Mononuclear cell (primary cell): ENCODE measurements around the gene ZNF304. TPM values are rescaled to one million over a fixed set of nuclear protein-coding genes. Genes with fewer than 3 reads are reported as not detected.

Source experiments
- H3K27me3 ChIP-seq: 2 replicates; pipeline ENCODE4 v1.6.0; 2011; ENCODE audit warnings: low read length, control low read depth; ENCODE audit not compliant: insufficient read depth
- H3K4me1 ChIP-seq: 2 replicates; pipeline ENCODE4 v1.5.1; 2011; ENCODE audit warnings: mild to moderate bottlenecking, low read length, control low read depth; ENCODE audit not compliant: insufficient read depth
- H3K4me3 ChIP-seq: 2 replicates; pipeline ENCODE4 v1.5.1; 2011; ENCODE audit warnings: mild to moderate bottlenecking, low read length, moderate library complexity
- H3K9me3 ChIP-seq: 2 replicates; pipeline ENCODE4 v1.5.1; 2011; ENCODE audit warnings: low read depth, mild to moderate bottlenecking, control low read depth, low read length
- total RNA-seq: library from RNA; depleted of rRNA; stranded (reverse); fragments of >200 nt; gene quantifications from one replicate; pipeline ENCODE4 v1.2.3, GENCODE V29; 2012

Gene ZNF304
- total RNA-seq, result 4.5 TPM

- Histone ChIP-seq H3K9me3 (peaks cover 8% of the 10 kb centered on the region), H3K27me3 (peaks cover 3% of the 10 kb centered on the region), H3K4me1 (peaks cover 16% of the 10 kb centered on the region), H3K4me3 (peak within 1 kb of the TSS; percentile 69)
Measured at GRCh38 chr19:57350877-57351805, at the start of gene ZNF304. ZNF304 (plus strand) TSS chr19:57351271; CDS start chr19:57351665, 394 bp downstream.

GRCh38 chr19:57302020-57302465, 49.0 kb upstream of the ZNF304 start:
- no peak overlapping the region for H3K4me3 ChIP-seq
- no peaks in the 10 kb centered on the region for H3K27me3 ChIP-seq
- H3K9me3 ChIP-seq, result no peaks in the 10 kb centered on the region
- no peaks in the 10 kb centered on the region for H3K4me1 ChIP-seq

- Histone ChIP-seq H3K9me3 (no peaks in the 10 kb centered on the region), H3K4me1 (no peaks in the 10 kb centered on the region), H3K4me3 (no peak overlapping the region), H3K27me3 (no peaks in the 10 kb centered on the region)
Measured at GRCh38 chr19:57302727-57303401, 48.2 kb upstream of the ZNF304 start.

DNA sequence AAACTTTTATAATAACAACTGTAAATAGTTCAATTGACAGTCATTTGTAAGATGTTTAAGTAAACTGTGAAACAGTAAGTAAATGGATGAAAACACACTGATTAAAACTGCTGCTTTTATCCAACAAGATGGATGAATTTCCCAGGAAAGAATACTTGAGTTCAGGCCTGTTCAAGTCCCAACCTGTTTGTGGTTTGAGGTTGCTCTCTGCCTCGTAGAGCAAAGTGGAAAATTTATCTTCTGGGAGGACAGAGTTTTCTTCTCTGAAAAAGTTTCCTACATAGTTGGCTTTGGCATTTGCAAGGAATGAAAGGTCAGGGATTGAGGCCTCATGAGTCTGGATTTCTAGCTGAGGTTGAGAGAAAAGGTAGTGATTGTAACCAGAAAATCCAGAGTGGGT, 46.0 kb upstream of the ZNF304 start:
- H3K4me1 ChIP-seq, result no peaks in the 10 kb centered on the region
- H3K4me3 ChIP-seq, result no peak overlapping the region
- no peaks in the 10 kb centered on the region for H3K9me3 ChIP-seq
- no peaks in the 10 kb centered on the region for H3K27me3 ChIP-seq

DNA sequence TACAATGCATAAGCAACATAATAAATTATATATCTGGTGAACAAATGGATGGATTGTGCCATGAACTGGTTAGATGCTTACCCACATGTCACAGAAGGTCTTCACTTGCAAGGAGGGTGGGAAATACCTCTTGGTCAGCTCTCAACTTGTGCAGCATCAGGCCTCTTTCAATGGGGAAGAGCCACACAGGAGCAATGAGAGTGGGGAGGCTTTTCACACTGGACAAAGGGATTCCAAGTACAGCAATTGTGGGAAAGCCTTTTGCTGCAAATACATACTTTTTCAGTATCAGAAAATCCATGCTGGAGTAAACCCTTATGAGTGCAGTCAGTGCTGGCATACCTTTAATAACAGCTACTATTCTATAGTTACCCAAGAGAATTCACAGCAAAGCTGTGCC, 42.6 kb upstream of the ZNF304 start:
- Histone ChIP-seq H3K4me3 (no peak overlapping the region), H3K27me3 (no peaks in the 10 kb centered on the region), H3K4me1 (no peaks in the 10 kb centered on the region), H3K9me3 (no peaks in the 10 kb centered on the region)

- Histone ChIP-seq H3K9me3 (no peaks in the 10 kb centered on the region), H3K4me1 (no peaks in the 10 kb centered on the region), H3K27me3 (peaks cover 12% of the 10 kb centered on the region), H3K4me3 (no peak overlapping the region)
Measured at GRCh38 chr19:57310792-57311191, 40.3 kb upstream of the ZNF304 start.

DNA sequence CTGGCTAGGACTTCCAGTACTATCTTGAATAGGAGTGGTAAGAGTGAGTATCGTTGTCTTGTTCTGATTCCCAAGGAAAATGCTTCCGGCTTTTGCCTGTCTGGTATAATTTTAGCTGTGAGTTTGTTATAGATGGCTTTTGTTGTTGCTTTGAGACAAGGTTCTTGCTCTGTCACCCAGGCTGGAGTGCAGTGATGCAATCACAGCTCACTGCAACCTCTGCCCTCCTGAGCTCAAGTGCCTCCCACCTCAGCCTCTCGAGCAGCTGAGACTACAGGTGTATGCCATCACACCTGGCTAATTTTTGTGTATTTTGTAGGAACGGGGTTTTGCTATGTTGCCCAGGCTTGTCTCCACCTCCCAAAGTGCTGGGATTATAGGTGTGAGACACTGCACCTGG, 36.9 kb upstream of the ZNF304 start:
- Histone ChIP-seq H3K4me1 (no peaks in the 10 kb centered on the region), H3K4me3 (no peak overlapping the region), H3K27me3 (peaks cover 43% of the 10 kb centered on the region), H3K9me3 (no peaks in the 10 kb centered on the region)

DNA sequence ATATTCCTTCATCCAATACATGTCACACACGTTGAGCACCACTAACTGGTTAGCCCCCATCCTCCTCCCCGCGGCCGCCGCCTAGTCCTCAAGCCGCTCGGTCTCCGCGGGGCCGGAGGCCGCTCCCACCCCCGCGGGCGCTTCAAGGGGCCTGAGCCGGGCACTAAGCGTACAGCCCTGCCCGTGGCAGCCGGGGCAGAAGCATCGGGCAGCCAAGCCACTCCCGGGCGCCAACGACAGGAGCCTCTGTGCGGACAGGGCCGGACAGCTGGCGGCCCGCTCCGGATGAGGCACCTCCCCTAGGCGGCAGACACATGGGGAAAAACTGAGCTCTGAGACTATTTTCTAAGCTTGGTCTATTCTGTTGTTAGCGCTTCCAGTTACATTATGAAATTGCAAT, 33.6 kb upstream of the ZNF304 start:
- peaks cover 22% of the 10 kb centered on the region for H3K4me1 ChIP-seq
- no peaks in the 10 kb centered on the region for H3K9me3 ChIP-seq
- peaks cover 43% of the 10 kb centered on the region for H3K27me3 ChIP-seq
- H3K4me3 ChIP-seq, result no peak overlapping the region

DNA sequence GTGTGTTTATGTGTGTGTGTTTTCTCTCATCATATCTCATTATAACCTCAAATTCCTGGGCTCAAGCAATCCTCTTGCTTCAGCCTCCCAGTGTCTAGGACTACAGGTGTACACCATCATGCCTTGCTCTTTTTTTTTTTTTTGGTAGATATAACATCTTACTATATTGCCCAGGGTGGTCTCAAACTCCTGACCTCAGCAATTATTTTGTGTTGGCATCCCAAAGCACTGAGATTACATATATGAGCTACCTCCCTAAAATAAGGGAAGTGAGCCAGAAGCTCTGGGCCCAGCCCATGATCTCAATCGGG, 31.2 kb upstream of the ZNF304 start:
- peak overlapping the region; percentile 74 for H3K4me3 ChIP-seq
- no peaks in the 10 kb centered on the region for H3K9me3 ChIP-seq
- peaks cover 22% of the 10 kb centered on the region for H3K4me1 ChIP-seq
- peaks cover 41% of the 10 kb centered on the region for H3K27me3 ChIP-seq

DNA sequence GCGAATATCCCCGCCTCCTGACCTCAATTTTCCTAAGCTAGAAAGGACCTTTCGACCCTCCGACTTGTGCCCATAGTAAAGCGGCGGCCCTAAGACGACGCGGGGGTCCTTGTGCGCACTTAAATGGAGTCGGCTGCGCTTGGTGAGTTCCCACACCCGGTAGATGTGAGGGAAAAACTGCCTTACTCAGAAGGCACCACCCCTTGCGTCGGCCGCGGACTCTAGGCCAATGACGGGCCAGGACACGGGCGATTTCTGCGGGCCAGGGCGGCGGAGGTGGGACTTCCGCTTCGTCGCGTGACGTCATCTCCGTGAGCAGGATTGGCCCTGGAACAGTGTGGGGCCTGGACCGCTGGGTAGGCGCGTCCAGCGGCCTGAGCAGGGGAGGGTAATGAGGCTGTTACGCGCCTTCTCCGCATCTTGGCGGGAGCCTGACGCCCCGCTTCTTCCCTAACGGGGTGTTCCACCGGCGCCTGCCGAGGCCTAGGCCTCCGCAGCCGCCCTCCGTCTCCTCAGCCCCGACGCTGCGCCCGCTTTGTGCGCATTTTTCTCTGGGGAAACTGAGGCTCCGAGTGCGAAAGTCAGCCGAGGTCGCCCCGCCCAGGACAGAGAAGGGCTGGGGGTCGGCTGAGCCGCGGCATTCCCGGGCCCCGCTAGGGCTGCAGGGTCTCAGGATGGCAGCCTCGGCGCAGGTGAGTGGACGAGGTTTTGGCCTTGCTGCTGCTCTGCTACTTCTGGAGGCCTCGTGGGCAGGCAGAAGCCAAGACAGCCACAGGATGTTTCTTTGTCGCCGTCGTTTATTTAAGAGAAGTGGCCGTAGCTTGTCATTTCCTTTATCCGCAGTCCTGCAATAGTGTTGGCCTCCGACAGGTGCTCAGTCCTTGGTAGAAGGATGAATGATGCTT, 30.6 kb upstream of the ZNF304 start, which contains the start of gene ZNF543:
Gene ZNF543, plus strand, starts transcription at position 293 of the 905 bp plus-strand sequence. Its CDS starts 382 bp downstream, at position 675.
- peaks cover 35% of the 10 kb centered on the region for H3K27me3 ChIP-seq
- H3K4me3 ChIP-seq, result peak within 1 kb of the TSS; percentile 74
- H3K4me1 ChIP-seq, result peaks cover 22% of the 10 kb centered on the region
- H3K9me3 ChIP-seq, result no peaks in the 10 kb centered on the region

- Histone ChIP-seq H3K9me3 (no peaks in the 10 kb centered on the region), H3K4me3 (peak overlapping the region; percentile 74), H3K27me3 (peaks cover 28% of the 10 kb centered on the region), H3K4me1 (peaks cover 22% of the 10 kb centered on the region)
Measured at GRCh38 chr19:57321116-57321515, 30.0 kb upstream of the ZNF304 start.

GRCh38 chr19:57321751-57322150, 29.3 kb upstream of the ZNF304 start:
- no peak overlapping the region for H3K4me3 ChIP-seq
- H3K27me3 ChIP-seq, result peaks cover 22% of the 10 kb centered on the region
- H3K9me3 ChIP-seq, result no peaks in the 10 kb centered on the region
- peaks cover 22% of the 10 kb centered on the region for H3K4me1 ChIP-seq

DNA sequence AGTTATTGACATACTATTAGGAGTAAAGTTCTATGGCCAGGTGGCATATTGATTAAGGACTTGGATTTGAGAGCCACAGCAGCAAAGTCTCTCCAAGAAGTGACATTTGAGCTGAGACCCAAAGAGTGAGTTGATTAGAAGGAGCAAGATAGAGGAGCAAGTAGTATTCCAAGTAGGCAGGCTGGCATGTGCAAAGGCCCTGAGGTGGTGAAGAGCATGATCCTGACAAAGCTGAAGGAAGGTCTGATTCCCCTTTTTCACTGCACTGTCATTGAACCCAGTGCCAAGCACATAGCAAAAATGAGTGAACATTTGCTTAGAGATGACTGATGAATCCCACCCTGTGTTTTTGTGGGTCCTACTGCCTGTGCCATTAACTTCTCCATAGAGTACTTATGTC, 26.1 kb upstream of the ZNF304 start:
- Histone ChIP-seq H3K9me3 (peaks cover 18% of the 10 kb centered on the region), H3K27me3 (no peaks in the 10 kb centered on the region), H3K4me1 (peaks cover 18% of the 10 kb centered on the region), H3K4me3 (no peak overlapping the region)

- Histone ChIP-seq H3K4me1 (no peaks in the 10 kb centered on the region), H3K4me3 (no peak overlapping the region), H3K9me3 (peaks cover 25% of the 10 kb centered on the region), H3K27me3 (no peaks in the 10 kb centered on the region)
Measured at GRCh38 chr19:57327993-57328392, 23.1 kb upstream of the ZNF304 start.

DNA sequence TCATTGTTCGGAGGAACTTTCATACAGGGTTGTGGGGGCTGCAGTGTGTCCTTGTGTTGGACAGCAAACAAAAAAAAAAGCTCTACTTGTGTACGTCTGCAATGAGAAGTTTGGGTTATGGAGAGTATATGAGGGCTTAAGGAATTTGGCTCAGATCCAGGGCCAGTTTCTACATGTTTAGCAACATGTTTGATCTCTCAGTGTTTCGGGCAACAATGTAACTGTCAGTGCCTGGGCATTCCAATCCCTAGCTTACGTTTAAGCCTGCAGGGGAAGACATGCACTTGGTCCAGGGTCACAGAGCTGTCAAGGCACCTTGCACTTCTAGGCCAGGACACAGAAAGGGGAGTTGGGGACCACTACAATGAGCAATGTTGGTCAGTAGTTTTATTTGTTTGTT, 16.9 kb upstream of the ZNF304 start:
- Histone ChIP-seq H3K4me1 (no peaks in the 10 kb centered on the region), H3K9me3 (peaks cover 10% of the 10 kb centered on the region), H3K27me3 (no peaks in the 10 kb centered on the region), H3K4me3 (no peak overlapping the region)
